ENCODE measurements around the gene OR2L13.
"Not testable (repeated sequence)": the region's sequence is repeated elsewhere in the genome, so short reads cannot be mapped to it uniquely, and the experiment has no call there.

The OR2L13 gene

DNA sequence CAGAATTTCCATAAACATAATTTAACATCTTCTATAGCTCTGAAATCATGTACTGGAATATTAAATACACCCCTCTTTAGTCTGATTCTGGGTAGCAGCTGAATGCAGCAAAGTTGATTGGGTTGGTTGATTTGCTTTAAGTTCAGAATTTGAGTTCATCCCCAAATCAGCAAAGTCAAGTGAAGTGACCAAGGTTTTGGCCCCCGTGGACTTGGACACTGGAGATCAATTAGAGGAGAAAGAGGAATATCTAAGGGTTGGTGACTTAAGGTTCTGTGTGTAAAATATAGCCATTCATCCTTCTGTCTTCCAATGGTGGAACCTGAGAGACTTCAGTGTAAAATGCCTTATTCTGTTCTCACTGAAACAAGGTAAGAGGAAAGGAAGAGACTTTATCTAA is at the start of gene OR2L13:
Gene OR2L13, plus strand, starts transcription at position 301 of the 400 bp plus-strand sequence. CDS start 4,192 bp downstream, outside the sequence.
- DNase-seq: no peak

DNA sequence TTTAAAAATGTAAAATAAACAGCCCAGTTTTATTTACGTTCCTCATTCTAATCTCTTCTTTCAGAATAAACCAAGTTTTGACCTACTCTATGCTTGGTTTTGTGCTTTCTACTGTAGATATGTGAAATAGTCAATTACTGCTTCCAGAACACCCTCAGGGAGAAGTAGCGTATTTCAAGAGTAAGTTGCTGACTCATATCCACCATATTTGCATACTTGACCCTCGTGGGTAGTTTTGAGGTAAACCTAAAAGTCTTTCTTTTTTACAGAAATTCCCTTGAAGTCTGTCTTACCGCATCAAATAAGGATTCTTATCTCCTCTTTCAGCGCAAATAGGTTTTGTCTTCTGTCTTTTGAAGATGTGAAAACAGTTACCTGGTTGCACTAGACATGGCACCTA is 49.8 kb upstream of the OR2L13 start:
- no peak for DNase-seq

- no peak for DNase-seq
These were observed 48.4 kb upstream of the OR2L13 start, which contains the start of gene OR2L3 for GRCh38 chr1:248046536-248046935. Gene OR2L3, plus strand, starts transcription at chr1:248046836. Its CDS starts 13,846 bp downstream, at chr1:248060682.

GRCh38 chr1:248047008-248047407 is 48.0 kb upstream of the OR2L13 start:
- DNase-seq: no peak

DNA sequence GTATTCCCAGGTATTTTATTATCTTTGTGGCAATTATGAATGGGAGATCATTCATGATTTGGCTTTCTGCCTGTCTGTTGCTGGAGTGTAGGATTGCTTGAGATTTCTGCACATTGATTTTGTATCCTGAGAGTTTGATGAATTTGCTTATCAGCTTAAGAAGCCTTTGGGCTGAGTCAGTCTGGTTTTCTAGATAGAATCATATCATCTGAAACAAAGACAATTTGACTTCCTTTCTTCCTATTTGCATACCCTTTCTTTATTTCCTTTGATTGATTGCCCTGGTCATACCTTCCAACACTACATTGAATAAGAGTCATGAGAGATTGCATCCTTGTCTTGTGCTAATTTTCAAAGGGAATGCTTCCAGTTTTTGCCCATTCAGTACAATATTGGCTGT is 40.3 kb upstream of the OR2L13 start:
- no peak for DNase-seq

DNA sequence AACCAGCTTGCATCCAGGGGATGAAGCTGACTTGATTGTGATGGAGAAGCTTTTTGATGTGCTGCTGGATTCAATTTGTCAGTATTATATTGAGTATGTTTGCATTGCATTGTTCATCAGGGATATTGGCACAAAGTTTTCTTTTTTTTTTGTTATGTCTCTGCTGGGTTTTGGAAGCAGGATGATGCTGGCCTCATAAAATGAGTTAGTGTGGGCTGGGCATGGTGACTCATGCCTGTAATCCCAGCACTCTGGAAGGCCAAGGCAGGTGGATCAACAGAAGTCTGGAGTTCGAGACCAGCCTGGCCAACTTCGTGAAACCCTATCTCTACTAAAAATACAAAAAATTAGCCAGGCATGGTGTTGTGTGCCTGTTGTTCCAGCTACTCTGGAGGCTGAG is 39.7 kb upstream of the OR2L13 start:
- no peak for DNase-seq

- no peak for DNase-seq
These were observed 29.9 kb upstream of the OR2L13 start for GRCh38 chr1:248065071-248065470.

- no peak for DNase-seq
These were observed 29.4 kb upstream of the OR2L13 start for GRCh38 chr1:248065604-248066003.

DNA sequence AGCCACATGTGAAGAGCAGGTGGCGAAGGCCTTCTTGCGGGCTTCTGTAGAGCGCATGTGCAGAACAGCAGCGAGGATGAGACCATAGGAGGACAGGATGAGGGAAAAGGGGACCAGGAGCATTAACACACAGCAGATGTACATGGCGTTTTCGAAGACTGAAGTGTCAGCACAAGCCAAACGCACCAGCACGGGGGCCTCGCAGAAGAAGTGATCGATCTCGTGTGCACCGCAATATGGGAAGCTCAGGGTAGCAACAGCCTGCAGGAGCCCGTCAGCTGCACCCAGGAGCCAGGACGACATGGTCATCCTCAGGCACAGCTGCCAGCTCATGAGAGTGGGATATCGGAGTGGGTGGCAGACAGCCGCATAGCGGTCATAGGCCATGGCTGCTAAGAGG is 11.1 kb upstream of the OR2L13 start:
- DNase-seq: not testable (repeated sequence)

DNA sequence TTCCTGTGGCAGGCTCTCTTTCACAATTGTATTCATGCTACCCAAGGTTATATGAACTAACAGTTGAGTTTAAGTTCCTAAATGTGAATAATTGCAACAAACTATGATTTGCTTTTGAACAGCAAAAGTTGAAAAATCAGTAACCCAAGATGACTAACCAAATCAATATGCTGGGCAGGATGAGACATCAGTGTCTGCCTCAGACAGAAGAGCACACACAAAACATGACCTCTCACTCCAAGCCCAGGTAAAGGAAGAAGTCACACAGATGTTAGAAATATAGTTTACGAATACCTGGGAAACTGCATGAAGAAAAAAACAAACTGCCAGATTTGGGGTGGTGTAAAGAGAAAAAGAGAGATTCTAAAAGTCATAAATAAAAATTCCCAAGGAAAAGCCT is 3.5 kb downstream of the OR2L13 start:
- no peak for DNase-seq

DNA sequence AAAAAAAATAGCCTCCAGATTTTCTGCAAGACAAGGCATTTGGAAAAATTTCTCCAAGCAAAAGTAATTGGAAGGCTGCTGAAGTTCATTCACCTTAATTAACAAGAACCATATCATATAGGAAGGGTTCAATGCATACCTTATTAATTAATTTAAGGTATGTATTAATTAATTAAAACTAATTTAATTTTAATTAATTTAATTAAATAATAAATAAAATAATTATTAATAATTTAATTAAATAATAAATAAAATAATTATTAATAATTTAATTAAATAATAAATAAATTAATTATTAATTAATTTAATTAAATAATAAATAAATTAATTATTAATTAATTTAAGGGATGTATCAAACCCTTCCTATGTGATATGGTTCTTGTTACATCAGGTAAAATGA is 7.9 kb downstream of the OR2L13 start:
- DNase-seq: no peak

- no peak for DNase-seq
These were observed 16.2 kb downstream of the OR2L13 start for GRCh38 chr1:248111157-248111556.

GRCh38 chr1:248114890-248115289 is 19.9 kb downstream of the OR2L13 start:
- no peak for DNase-seq

DNA sequence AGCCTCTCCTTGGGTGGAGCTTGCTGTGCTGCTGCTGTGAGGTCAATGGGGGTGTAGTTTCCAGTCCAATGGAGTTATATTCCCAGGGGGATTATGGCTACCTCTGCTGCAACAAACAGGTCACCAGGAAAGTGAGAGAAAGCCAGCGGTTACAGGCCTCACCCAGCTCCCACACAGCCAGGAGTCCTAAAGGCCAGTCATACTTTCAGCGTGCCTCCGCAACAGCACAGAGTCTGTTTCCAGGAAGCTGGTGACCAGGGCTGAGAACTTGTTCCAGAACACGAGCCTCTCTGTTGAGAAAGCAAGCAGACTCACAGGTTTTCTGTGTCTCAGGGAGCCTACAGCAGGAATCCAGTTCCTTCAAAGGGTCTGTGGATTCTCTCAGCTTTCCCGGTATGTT is 32.7 kb downstream of the OR2L13 start:
- no peak for DNase-seq

GRCh38 chr1:248136811-248137210 is 41.8 kb downstream of the OR2L13 start:
- no peak for DNase-seq

GRCh38 chr1:248140846-248141245 is 45.9 kb downstream of the OR2L13 start:
- DNase-seq: no peak

DNA sequence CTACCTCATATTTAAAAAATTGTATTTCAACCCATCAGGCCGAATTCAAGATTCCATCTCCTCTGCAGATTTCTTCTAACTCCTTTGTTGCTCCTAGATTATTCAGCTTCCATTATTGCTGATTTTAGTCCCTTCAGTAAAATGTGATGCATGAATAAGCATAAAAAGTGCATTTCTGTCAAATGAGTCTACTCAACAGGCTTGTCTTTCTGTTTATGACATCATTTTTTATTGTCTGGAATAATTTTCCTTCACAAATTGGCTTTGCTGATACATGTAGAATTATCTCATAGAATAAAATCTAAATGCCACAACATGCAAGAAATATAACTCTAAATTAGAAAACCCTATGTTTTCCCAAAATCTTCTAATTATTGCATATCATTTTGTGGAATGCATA is 48.3 kb downstream of the OR2L13 start:
- no peak for DNase-seq

DNA sequence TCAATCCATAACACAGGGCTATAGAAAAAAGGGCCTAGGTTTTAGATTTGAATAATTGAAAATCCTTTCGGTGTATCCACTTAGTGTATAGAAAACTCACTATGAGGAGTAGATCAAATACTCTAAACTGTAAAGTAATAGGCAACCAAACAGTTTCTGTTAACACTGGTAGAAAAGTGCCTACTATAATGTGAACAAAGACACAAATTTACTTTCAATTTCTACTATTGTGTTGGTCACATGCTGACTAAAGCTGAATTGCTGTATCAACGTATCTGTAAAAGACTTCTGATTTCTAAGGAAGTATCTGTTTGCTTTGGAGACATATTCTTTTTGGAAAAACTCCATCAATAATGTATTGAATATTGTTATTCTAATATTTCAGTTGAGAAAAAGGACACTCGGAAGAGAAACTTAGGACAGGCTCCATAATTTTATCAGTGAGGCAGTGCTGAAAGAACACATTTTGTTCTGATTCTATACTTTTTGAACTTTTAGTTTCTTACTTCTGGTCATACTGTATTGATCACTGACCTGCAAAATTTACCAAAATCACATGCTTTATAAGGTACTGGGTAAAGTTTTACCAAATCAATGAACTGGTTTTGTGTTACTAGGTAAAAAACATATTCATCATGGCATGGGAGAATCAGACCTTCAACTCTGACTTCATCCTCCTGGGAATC is 49.7 kb downstream of the OR2L13 start, which contains the start of gene OR2M5:
Gene OR2M5, plus strand, starts transcription at position 636 of the 686 bp plus-strand sequence. Its CDS starts 0 bp downstream, at position 636.
- no peak for DNase-seq

All from inflammatory macrophage treated with lipopolysaccharide for 1 hour (primary cell).